Panc1 (cell line): ENCODE data around the gene MCM6. TPM values are rescaled to one million over a fixed set of nuclear protein-coding genes. Genes with fewer than 3 reads are reported as not detected.

Source experiments
- ATAC-seq: fragments of 200-7000 bp; cut with Tn5 transposase; 2 replicates; pipeline ENCODE4 v1.9.1; 2020; ENCODE audit warnings: mild to moderate bottlenecking, moderate library complexity
- BruUV-seq: library from RNA; stranded (reverse); fragments of 400-500 nt; replicated peaks from 2 replicates; lab custom pipeline; 2021; lab: Mats Ljungman, UMichigan
- CTCF ChIA-PET: fragments of 300-600 bp; sonication (Branson Sonifier 250); formaldehyde crosslinking; loops from one replicate; lab custom pipeline; 2022; ENCODE audit warnings: antibody characterized with exemption; lab: Charles Lee
- POLR2A ChIA-PET: fragments of 300-600 bp; sonication (Branson Sonifier 250); formaldehyde crosslinking; loops from one replicate; lab custom pipeline; 2022; ENCODE audit warnings: antibody characterized with exemption; lab: Charles Lee
- DNase-seq: peaks from one replicate; pipeline ENCODE4 v3.0.0-alpha.2; 2010; ENCODE audit warnings: low read depth, low spot score
- H3K27ac ChIP-seq: 2 replicates; pipeline ENCODE4 v1.5.1; 2011; ENCODE audit warnings: mild to moderate bottlenecking, low read length, inconsistent platforms
- H3K27me3 ChIP-seq: fragments of 200-500 bp; sonication (Bioruptor generic); 2 replicates; pipeline ENCODE4 v1.6.0; 2014; ENCODE audit warnings: low read length, inconsistent platforms; ENCODE audit not compliant: control insufficient read depth, insufficient read depth
- H3K36me3 ChIP-seq: fragments of 200-500 bp; sonication (Bioruptor generic); 2 replicates; pipeline ENCODE4 v1.5.1; 2014; ENCODE audit warnings: inconsistent platforms, mild to moderate bottlenecking, low read length, moderate library complexity; ENCODE audit not compliant: control insufficient read depth, insufficient read depth
- H3K4me1 ChIP-seq: 2 replicates; pipeline ENCODE4 v1.5.1; 2011; ENCODE audit warnings: inconsistent platforms, mild to moderate bottlenecking, low read length, moderate library complexity; ENCODE audit not compliant: control insufficient read depth, insufficient read depth
- H3K4me3 ChIP-seq, 2 experiments: 2 replicates each; pipeline ENCODE4 v1.5.1; 2011 to 2012; ENCODE audit warnings: low read depth in 2 of 2, low read length in 2 of 2, mild to moderate bottlenecking in 2 of 2, inconsistent platforms in 1 of 2, moderate library complexity in 1 of 2
- H3K9me3 ChIP-seq: fragments of 200-500 bp; sonication (Bioruptor generic); 2 replicates; pipeline ENCODE4 v1.5.1; 2014; ENCODE audit warnings: low read depth, mild to moderate bottlenecking, inconsistent platforms, low read length, moderate library complexity; ENCODE audit not compliant: control insufficient read depth, insufficient read depth
- CTCF ChIP-seq: fragments of 450-650 bp; IDR thresholded peaks from 2 replicates; pipeline ENCODE4 v1.5.1; 2017; ENCODE audit warnings: mild to moderate bottlenecking
- POLR2AphosphoS5 ChIP-seq: IDR thresholded peaks from 2 replicates; pipeline ENCODE4 v1.6.1; 2012; ENCODE audit warnings: mild to moderate bottlenecking, low read depth, low read length, moderate library complexity
- SIN3A ChIP-seq: IDR thresholded peaks from 2 replicates; pipeline ENCODE4 v1.6.1; 2012; ENCODE audit warnings: low read depth, mild to moderate bottlenecking, low read length, moderate library complexity, borderline replicate concordance; ENCODE audit not compliant: insufficient read depth
- TCF7L2 ChIP-seq: IDR thresholded peaks from 2 replicates; pipeline ENCODE4 v1.6.1; 2011; ENCODE audit warnings: mild to moderate bottlenecking, low read depth, low read length, inconsistent platforms
- in situ Hi-C: cut with HindIII; loops from 2 replicates; pipeline ENCODE4 v1.10.0; 2016; ENCODE audit warnings: low sequenced_read_pairs, low pct_unique_long_range_greater_than_20kb
- intact Hi-C: fragments of 100-400 bp; cut with micrococcal nuclease; formaldehyde crosslinking; loops from one replicate; pipeline ENCODE4 v1.10.0; 2022; ENCODE audit not compliant: unreplicated experiment
- total RNA-seq: library from RNA; stranded (reverse); gene quantifications from one replicate; pipeline ENCODE4 v1.2.1, GENCODE V29; 2021; ENCODE audit not compliant: unreplicated experiment
- TF ChIP-seq, protein P1 (sequence below), 2 experiments: IDR thresholded peaks; 2 replicates each; pipeline ENCODE4 v1.6.1; 2011 to 2012; ENCODE audit warnings: low read depth in 2 of 2, control low read depth in 1 of 2, low read length in 1 of 2, mild to moderate bottlenecking in 1 of 2, moderate library complexity in 1 of 2; ENCODE audit not compliant: insufficient read depth in 1 of 2

Gene MCM6
- total RNA-seq, 1 experiment from 2014 or later: 54.3 TPM

DNA sequence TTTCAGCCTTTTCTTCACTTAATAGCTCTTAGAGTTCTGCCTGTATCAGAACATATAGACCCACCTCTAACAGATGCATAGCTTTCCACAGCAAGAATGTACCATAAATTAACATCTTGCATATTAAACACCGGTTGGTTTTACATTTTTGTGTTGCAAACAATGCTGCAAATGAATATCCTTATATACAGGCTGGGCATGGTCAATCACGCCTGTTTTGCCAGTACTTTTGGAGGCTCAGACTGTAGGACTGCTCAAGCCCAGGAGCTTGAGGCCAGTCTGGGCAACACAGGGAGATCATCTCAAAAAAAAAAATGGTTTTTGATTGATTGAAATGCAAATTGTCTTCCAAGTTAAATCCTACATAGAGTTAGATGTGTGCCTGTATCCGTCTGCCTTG lies 37.7 kb downstream of the MCM6 start:
- Histone ChIP-seq H3K9me3 (no peaks in the 10 kb centered on the region), H3K4me1 (no peaks in the 10 kb centered on the region; the same call in 1 of the 2 replicates), H3K27ac (no peak overlapping the region), H3K4me3 (no peak overlapping the region), H3K27me3 (no peaks in the 10 kb centered on the region), H3K36me3 (peaks cover 4% of the 10 kb centered on the region; the same call in 1 of the 2 replicates)
- DNase-seq: no peak
- BruUV-seq: no TSS peak
- ChIA-PET POLR2A (no interaction called here), CTCF (interaction anchor here (0.7 kb wide), 1 partner anchor 1417 kb away, joined by 3 read pairs; no protein-coding TSS in a partner anchor)
- TF ChIP-seq SIN3A: no peak
- TF ChIP-seq TCF7L2: no peak
- no peak for TF ChIP-seq POLR2AphosphoS5
- intact Hi-C loops: no loop called here
- no peak for ATAC-seq
- in situ Hi-C loops: no loop called here

GRCh38 chr2:135836596-135837270 lies 39.5 kb downstream of the MCM6 start, which contains the start of gene LCT:
LCT (minus strand) TSS chr2:135837184; CDS start chr2:135837169, 15 bp downstream.
- ATAC-seq: no peak
- Histone ChIP-seq H3K4me3 (no peak within 1 kb of the TSS), H3K9me3 (no peaks in the 10 kb centered on the region), H3K27me3 (no peaks in the 10 kb centered on the region), H3K36me3 (no peaks in the 10 kb centered on the region; the same call in 1 of the 2 replicates), H3K4me1 (no peaks in the 10 kb centered on the region; the same call in 1 of the 2 replicates), H3K27ac (no peak within 1 kb of the TSS)
- CTCF ChIA-PET: no interaction called here
- POLR2A ChIA-PET: no interaction called here
- no peak for DNase-seq
- no TSS peak for BruUV-seq
- TF ChIP-seq POLR2AphosphoS5 (no peak), TCF7L2 (no peak), CTCF (no peak), SIN3A (no peak)
- TF ChIP-seq, protein P1, sequence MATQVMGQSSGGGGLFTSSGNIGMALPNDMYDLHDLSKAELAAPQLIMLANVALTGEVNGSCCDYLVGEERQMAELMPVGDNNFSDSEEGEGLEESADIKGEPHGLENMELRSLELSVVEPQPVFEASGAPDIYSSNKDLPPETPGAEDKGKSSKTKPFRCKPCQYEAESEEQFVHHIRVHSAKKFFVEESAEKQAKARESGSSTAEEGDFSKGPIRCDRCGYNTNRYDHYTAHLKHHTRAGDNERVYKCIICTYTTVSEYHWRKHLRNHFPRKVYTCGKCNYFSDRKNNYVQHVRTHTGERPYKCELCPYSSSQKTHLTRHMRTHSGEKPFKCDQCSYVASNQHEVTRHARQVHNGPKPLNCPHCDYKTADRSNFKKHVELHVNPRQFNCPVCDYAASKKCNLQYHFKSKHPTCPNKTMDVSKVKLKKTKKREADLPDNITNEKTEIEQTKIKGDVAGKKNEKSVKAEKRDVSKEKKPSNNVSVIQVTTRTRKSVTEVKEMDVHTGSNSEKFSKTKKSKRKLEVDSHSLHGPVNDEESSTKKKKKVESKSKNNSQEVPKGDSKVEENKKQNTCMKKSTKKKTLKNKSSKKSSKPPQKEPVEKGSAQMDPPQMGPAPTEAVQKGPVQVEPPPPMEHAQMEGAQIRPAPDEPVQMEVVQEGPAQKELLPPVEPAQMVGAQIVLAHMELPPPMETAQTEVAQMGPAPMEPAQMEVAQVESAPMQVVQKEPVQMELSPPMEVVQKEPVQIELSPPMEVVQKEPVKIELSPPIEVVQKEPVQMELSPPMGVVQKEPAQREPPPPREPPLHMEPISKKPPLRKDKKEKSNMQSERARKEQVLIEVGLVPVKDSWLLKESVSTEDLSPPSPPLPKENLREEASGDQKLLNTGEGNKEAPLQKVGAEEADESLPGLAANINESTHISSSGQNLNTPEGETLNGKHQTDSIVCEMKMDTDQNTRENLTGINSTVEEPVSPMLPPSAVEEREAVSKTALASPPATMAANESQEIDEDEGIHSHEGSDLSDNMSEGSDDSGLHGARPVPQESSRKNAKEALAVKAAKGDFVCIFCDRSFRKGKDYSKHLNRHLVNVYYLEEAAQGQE (IDR thresholded peaks at IDR 0.05; ENCODE audit: insufficient read depth in 1 of 2, low read depth in 2 of 2, low read length in 1 of 2): no peak
- intact Hi-C loops (no loop called here), in situ Hi-C loops (no loop called here)
